Fibroblast of lung (primary cell): ENCODE results near the gene UFC1. TPM values are rescaled to one million over a fixed set of nuclear protein-coding genes. Genes with fewer than 3 reads are reported as not detected.
A peak's percentile ranks its signal among the peaks of the same experiment; 100 is the strongest.

Source experiments
- DNase-seq, 2 donors: peaks; one replicate each; pipeline versions ENCODE4 v3.0.0 to v3.0.0-alpha.2; 2010; ENCODE audit warnings: low read depth in 2 of 2
- H2AFZ ChIP-seq: 2 replicates; pipeline ENCODE4 v1.5.1; 2012; ENCODE audit warnings: low read length, control low read depth, inconsistent platforms
- H3K27ac ChIP-seq: 2 replicates; pipeline ENCODE4 v1.5.1; 2011; ENCODE audit warnings: low read length, control low read depth; ENCODE audit not compliant: insufficient read depth
- H3K27me3 ChIP-seq: 2 replicates; pipeline ENCODE4 v1.5.1; 2011; ENCODE audit warnings: mild to moderate bottlenecking, low read length; ENCODE audit not compliant: control insufficient read depth, insufficient read depth
- H3K36me3 ChIP-seq: 2 replicates; pipeline ENCODE4 v1.5.1; 2011; ENCODE audit warnings: low read length; ENCODE audit not compliant: control insufficient read depth, insufficient read depth
- H3K4me1 ChIP-seq: 2 replicates; pipeline ENCODE4 v1.5.1; 2011; ENCODE audit warnings: low read length; ENCODE audit not compliant: control insufficient read depth, insufficient read depth; ENCODE audit errors: extremely low read depth
- H3K4me2 ChIP-seq: 2 replicates; pipeline ENCODE4 v1.5.1; 2011; ENCODE audit warnings: low read length, control low read depth; ENCODE audit not compliant: insufficient read depth; ENCODE audit errors: extremely low read depth
- H3K4me3 ChIP-seq, 4 experiments: fragments of 200-600 bp in 1 of 4; sonication (generic) in 1 of 4; replicated peaks in 1 of 4; 2 replicates each; pipeline ENCODE4 v1.5.1; 2011 to 2016; ENCODE audit warnings: low read length in 4 of 4, low read depth in 3 of 4, mild to moderate bottlenecking in 3 of 4, control low read depth in 2 of 4, inconsistent platforms in 1 of 4, mixed read lengths in 1 of 4; ENCODE audit not compliant: insufficient read depth in 1 of 4; ENCODE audit errors: control extremely low read depth in 1 of 4
- H3K79me2 ChIP-seq: 2 replicates; pipeline ENCODE4 v1.5.1; 2012; ENCODE audit warnings: mild to moderate bottlenecking, low read length, inconsistent platforms; ENCODE audit not compliant: control insufficient read depth, insufficient read depth
- H3K9ac ChIP-seq: 2 replicates; pipeline ENCODE4 v1.5.1; 2011; ENCODE audit warnings: mild to moderate bottlenecking, low read length, control low read depth; ENCODE audit not compliant: insufficient read depth
- H3K9me3 ChIP-seq: 2 replicates; pipeline ENCODE4 v1.5.1; 2012; ENCODE audit warnings: low read depth, low read length; ENCODE audit not compliant: control insufficient read depth, insufficient read depth
- H4K20me1 ChIP-seq: 2 replicates; pipeline ENCODE4 v1.5.1; 2011; ENCODE audit warnings: low read length; ENCODE audit not compliant: control insufficient read depth, insufficient read depth; ENCODE audit errors: extremely low read depth
- EZH2 ChIP-seq: IDR thresholded peaks from 2 replicates; pipeline ENCODE4 v1.5.1; 2012; ENCODE audit warnings: low read length, control low read depth, mild to moderate bottlenecking; ENCODE audit errors: missing control alignments
- polyA plus RNA-seq, 2 donors: library from polyadenylated mRNA; depleted of rRNA in 1 of 2; stranded (reverse) in 1 of 2; unstranded in 1 of 2; fragments of >200 nt; gene quantifications; 2 replicates each; pipeline ENCODE4 v1.2.1, GENCODE V29; 2011 to 2012; ENCODE audit warnings: missing spikeins in 1 of 2
- total RNA-seq: library from RNA; depleted of rRNA; stranded (reverse); fragments of >200 nt; gene quantifications from 2 replicates; pipeline ENCODE4 v1.2.1, GENCODE V29; 2014
- TF ChIP-seq, protein P1 (sequence below), 2 donors: IDR thresholded peaks in 1 of 2; conservative IDR thresholded peaks in 1 of 2; 1 replicate in 1 of 2; 2 replicates in 1 of 2; pipeline ENCODE4 v1.5.1; 2011 to 2012; ENCODE audit warnings: low read length in 2 of 2, control low read depth in 1 of 2, inconsistent platforms in 1 of 2, low read depth in 1 of 2, mild to moderate bottlenecking in 1 of 2

The UFC1 gene
- total and polyA plus RNA-seq, 2 donors (not counting 1 experiment from before 2014, with no cell fraction given), result 87.0 to 154 TPM

DNA sequence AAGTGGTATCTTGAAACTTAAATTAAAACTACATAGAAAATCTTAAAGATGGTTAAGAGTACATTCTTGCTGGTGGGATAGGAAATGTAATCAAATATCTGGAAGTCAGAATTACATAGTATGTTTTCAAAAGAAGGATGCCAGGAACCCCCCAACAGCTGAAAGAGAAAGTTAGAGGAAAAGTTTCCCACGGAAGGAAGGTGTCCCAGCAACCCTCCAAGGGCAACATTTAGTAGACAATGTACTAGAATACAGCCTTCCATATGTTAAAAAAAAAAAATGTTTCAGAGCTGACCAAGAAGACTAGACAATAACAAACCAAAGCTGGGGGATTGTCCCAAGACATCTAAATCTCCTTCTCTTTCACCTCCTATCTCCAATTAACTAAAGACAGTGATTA lies 23.5 kb upstream of the UFC1 start:
- H3K4me3 ChIP-seq, result peak overlapping the region in 2 of 4 experiments; percentile 17 to 96
- no peak for TF ChIP-seq EZH2
- TF ChIP-seq, protein P1, sequence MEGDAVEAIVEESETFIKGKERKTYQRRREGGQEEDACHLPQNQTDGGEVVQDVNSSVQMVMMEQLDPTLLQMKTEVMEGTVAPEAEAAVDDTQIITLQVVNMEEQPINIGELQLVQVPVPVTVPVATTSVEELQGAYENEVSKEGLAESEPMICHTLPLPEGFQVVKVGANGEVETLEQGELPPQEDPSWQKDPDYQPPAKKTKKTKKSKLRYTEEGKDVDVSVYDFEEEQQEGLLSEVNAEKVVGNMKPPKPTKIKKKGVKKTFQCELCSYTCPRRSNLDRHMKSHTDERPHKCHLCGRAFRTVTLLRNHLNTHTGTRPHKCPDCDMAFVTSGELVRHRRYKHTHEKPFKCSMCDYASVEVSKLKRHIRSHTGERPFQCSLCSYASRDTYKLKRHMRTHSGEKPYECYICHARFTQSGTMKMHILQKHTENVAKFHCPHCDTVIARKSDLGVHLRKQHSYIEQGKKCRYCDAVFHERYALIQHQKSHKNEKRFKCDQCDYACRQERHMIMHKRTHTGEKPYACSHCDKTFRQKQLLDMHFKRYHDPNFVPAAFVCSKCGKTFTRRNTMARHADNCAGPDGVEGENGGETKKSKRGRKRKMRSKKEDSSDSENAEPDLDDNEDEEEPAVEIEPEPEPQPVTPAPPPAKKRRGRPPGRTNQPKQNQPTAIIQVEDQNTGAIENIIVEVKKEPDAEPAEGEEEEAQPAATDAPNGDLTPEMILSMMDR (conservative IDR thresholded peaks at IDR 0.05 in 1 of 2, IDR thresholded peaks at IDR 0.05 in 1 of 2; ENCODE audit: low read depth in 1 of 2, low read length in 2 of 2), result no peak
- peak overlapping the region; percentile 7 for H3K4me2 ChIP-seq
- no peaks in the 10 kb centered on the region for H4K20me1 ChIP-seq
- H3K4me1 ChIP-seq, result peaks cover 3% of the 10 kb centered on the region
- no peaks in the 10 kb centered on the region for H3K27me3 ChIP-seq
- H3K79me2 ChIP-seq, result peaks cover 59% of the 10 kb centered on the region
- H3K36me3 ChIP-seq, result peaks cover 18% of the 10 kb centered on the region
- H3K9ac ChIP-seq, result no peak overlapping the region
- no peak overlapping the region for H2AFZ ChIP-seq
- H3K27ac ChIP-seq, result no peak overlapping the region
- no peak for DNase-seq
- H3K9me3 ChIP-seq, result no peaks in the 10 kb centered on the region

DNA sequence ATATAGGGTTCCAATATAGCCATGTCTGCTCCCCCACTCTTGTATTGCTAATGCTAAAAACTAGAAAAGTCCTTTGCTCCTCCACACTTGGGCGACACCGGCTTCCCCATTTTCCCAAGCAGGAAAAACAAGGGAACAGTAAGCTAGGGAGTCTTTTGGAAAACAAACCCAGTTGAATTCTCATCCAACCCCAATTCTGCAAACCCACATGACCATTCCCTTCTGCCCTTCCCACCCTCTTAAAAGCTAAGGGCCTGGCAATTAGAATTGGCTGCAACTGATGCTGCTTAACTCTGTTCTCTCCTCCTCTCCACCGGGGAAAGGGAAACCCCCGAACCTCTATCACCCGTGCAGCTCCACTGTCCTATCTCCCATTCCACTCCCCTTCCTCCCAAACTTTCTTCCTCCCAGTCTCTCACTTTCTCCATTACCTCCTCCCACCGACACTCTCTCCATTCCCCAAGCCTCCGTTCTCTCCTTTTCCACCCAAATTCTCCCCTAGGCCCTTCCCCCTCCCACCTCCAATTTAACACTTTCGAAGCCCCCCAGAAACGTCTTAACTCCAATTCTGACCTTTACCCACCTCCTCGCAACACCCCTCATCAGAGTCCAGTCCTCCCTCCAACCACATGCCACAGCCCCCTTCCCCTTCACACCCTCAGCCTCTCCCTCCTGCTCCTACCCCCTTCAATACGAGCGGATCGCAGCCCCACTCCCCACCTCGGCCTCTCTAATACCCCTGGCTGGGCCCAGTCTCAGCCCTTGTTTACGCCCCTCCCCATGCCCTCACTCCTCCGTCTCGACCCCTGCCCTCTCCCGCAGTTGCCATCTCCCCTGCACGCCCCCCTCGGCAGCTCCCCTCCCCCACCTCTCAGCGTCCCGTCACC lies 22.0 kb upstream of the UFC1 start:
- Histone ChIP-seq H2AFZ (peak overlapping the region; percentile 43), H3K4me3 (peak overlapping the region; percentile 84 to 96 (median 89)), H4K20me1 (no peaks in the 10 kb centered on the region), H3K4me2 (peak overlapping the region; percentile 67), H3K4me1 (peaks cover 3% of the 10 kb centered on the region), H3K27me3 (no peaks in the 10 kb centered on the region), H3K27ac (peak overlapping the region; percentile 83), H3K9me3 (no peaks in the 10 kb centered on the region), H3K79me2 (peaks cover 52% of the 10 kb centered on the region), H3K9ac (peak overlapping the region; percentile 96), H3K36me3 (peaks cover 12% of the 10 kb centered on the region)
- DNase-seq, result peak; percentile 39 to 40
- TF ChIP-seq EZH2, result no peak
- TF ChIP-seq, protein P1 (conservative IDR thresholded peaks at IDR 0.05 in 1 of 2, IDR thresholded peaks at IDR 0.05 in 1 of 2; ENCODE audit: low read depth in 1 of 2, low read length in 2 of 2), result no peak

DNA sequence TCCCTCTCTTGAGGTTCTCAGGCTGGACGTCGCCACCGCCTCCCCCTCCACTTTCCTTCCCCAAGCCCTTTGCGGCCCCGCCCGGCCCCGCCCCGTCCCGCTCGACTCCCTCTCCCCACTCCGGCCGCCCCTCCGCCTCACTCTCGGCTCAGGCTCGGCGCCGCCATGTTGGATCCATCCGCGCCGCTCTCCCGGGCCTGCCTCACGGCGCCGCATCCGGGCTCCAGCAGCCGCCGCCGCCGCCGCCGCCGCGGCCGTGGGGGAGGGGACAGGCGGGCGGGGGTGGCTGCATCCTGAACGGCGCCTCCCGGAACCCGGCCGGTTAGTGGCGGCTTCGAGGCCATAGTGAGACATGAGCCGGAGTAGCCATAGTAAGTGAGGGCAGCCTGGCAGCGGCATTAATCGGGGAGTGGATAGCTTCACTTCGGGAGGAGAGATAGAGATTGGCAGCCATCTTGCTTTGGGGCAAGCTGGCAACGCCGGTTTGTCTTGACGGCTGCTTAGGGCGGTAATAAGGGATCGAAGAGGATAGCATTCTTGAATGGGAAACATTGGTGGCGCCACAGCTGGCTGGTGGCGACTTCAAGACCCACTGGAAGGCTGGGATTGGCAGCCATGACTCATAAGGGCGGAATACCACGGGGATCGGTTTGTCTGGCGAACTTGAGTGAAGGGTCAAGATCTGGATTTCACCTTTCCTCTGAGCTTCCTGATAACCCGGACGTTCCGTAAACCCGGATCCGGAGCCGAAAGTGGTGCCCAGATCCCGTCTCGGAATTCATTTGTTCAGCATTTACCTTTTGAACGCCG lies 21.2 kb upstream of the UFC1 start, which contains the start of gene DEDD:
Gene DEDD (minus strand): TSS at position 258 of the 810 bp plus-strand sequence. CDS start 8,205 bp downstream, outside the sequence.
- H2AFZ ChIP-seq, result peak within 1 kb of the TSS; percentile 90
- peak within 1 kb of the TSS; percentile 86 for H3K4me2 ChIP-seq
- DNase-seq, result peak; percentile 96 to 97
- peak within 1 kb of the TSS; percentile 83 for H3K27ac ChIP-seq
- H3K36me3 ChIP-seq, result peaks cover 12% of the 10 kb centered on the region
- H3K9ac ChIP-seq, result peak within 1 kb of the TSS; percentile 96
- no peaks in the 10 kb centered on the region for H3K9me3 ChIP-seq
- H4K20me1 ChIP-seq, result no peaks in the 10 kb centered on the region
- peaks cover 46% of the 10 kb centered on the region for H3K79me2 ChIP-seq
- H3K27me3 ChIP-seq, result no peaks in the 10 kb centered on the region
- H3K4me1 ChIP-seq, result peaks cover 3% of the 10 kb centered on the region
- peak within 1 kb of the TSS; percentile 84 to 99 (median 94) for H3K4me3 ChIP-seq
- TF ChIP-seq, protein P1 (conservative IDR thresholded peaks at IDR 0.05 in 1 of 2, IDR thresholded peaks at IDR 0.05 in 1 of 2; ENCODE audit: low read depth in 1 of 2, low read length in 2 of 2), result no peak
